PC-3 (cell line): ENCODE data around the gene PCGF2. TPM values are rescaled to one million over a fixed set of nuclear protein-coding genes. Genes with fewer than 3 reads are reported as not detected.
A peak's percentile ranks its signal among the peaks of the same experiment; 100 is the strongest.

ENCODE experiments used
- ATAC-seq: fragments of 200-7000 bp; cut with Tn5 transposase; 2 replicates; pipeline ENCODE4 v1.9.1; 2020; ENCODE audit warnings: mild to moderate bottlenecking, moderate library complexity
- BruUV-seq: library from RNA; stranded (reverse); fragments of 400-500 nt; replicated peaks from 2 replicates; lab custom pipeline; 2021; lab: Mats Ljungman, UMichigan
- CTCF ChIA-PET: fragments of 300-600 bp; sonication (Branson Sonifier 250); formaldehyde crosslinking; loops from one replicate; lab custom pipeline; 2022; ENCODE audit warnings: antibody characterized with exemption; lab: Charles Lee
- POLR2A ChIA-PET: fragments of 300-600 bp; sonication (Branson Sonifier 250); formaldehyde crosslinking; loops from one replicate; lab custom pipeline; 2022; ENCODE audit warnings: antibody characterized with exemption; ENCODE audit not compliant: unreplicated experiment; lab: Charles Lee
- DNase-seq: peaks from one replicate; pipeline ENCODE4 v3.0.0-alpha.2; 2015
- H2AFZ ChIP-seq: fragments of 300-600 bp; sonication (generic); 2 replicates; pipeline ENCODE4 v1.6.0; 2016; ENCODE audit warnings: antibody characterized with exemption, low read length
- H3F3A ChIP-seq: fragments of 300-600 bp; sonication (generic); one replicate; pipeline ENCODE4 v1.6.0; 2017; ENCODE audit warnings: antibody characterized with exemption, low read length, control low read depth, mild to moderate bottlenecking; ENCODE audit not compliant: unreplicated experiment
- H3K27ac ChIP-seq: fragments of 300-600 bp; sonication (generic); 2 replicates; pipeline ENCODE4 v1.5.1; 2016; ENCODE audit warnings: mild to moderate bottlenecking, low read length
- H3K27me3 ChIP-seq: fragments of 300-600 bp; sonication (generic); 2 replicates; pipeline ENCODE4 v1.6.1; 2016; ENCODE audit warnings: low read length, mixed read lengths
- H3K36me3 ChIP-seq: fragments of 300-600 bp; sonication (generic); 2 replicates; pipeline ENCODE4 v1.6.1; 2016; ENCODE audit warnings: low read depth, mixed run types, low read length, mixed read lengths
- H3K4me1 ChIP-seq: fragments of 300-600 bp; sonication (generic); 2 replicates; pipeline ENCODE4 v1.5.1; 2016; ENCODE audit warnings: low read length; ENCODE audit not compliant: insufficient read depth
- H3K4me2 ChIP-seq: fragments of 300-600 bp; sonication (generic); 2 replicates; pipeline ENCODE4 v1.6.0; 2016; ENCODE audit warnings: low read length
- H3K4me3 ChIP-seq: fragments of 300-600 bp; sonication (generic); 2 replicates; pipeline ENCODE4 v1.5.1; 2016; ENCODE audit warnings: mild to moderate bottlenecking, low read length, mixed read lengths
- H3K79me2 ChIP-seq: fragments of 300-600 bp; sonication (generic); 2 replicates; pipeline ENCODE4 v1.6.1; 2017; ENCODE audit warnings: low read length, mixed read lengths
- H3K9ac ChIP-seq: fragments of 300-600 bp; sonication (generic); 2 replicates; pipeline ENCODE4 v1.6.0; 2016; ENCODE audit warnings: mild to moderate bottlenecking, low read length
- H3K9me2 ChIP-seq: fragments of 300-600 bp; sonication (generic); replicated peaks from 2 replicates; pipeline ENCODE4 v1.6.1; 2016; ENCODE audit warnings: mixed run types, low read length, mixed read lengths
- H3K9me3 ChIP-seq: fragments of 300-600 bp; sonication (generic); 2 replicates; pipeline ENCODE4 v1.6.1; 2016; ENCODE audit warnings: low read length, mixed read lengths
- H4K20me1 ChIP-seq: fragments of 300-600 bp; sonication (generic); 2 replicates; pipeline ENCODE4 v1.6.1; 2016; ENCODE audit warnings: low read length, mixed read lengths
- CTCF ChIP-seq: fragments of 300-600 bp; sonication (generic); conservative IDR thresholded peaks from 2 replicates; pipeline ENCODE4 v1.5.1; 2017; ENCODE audit warnings: antibody characterized with exemption, low read depth, mild to moderate bottlenecking, low read length
- EZH2 ChIP-seq: fragments of 300-600 bp; sonication (generic); IDR thresholded peaks from one replicate; pipeline ENCODE4 v1.6.1; 2017; ENCODE audit warnings: antibody characterized with exemption, mild to moderate bottlenecking, low read length; ENCODE audit not compliant: unreplicated experiment
- EZH2phosphoT487 ChIP-seq: fragments of 300-600 bp; sonication (generic); IDR thresholded peaks from 2 replicates; pipeline ENCODE4 v1.6.1; 2018; ENCODE audit warnings: mild to moderate bottlenecking, antibody characterized with exemption, low read length, borderline replicate concordance
- intact Hi-C: fragments of 100-400 bp; cut with micrococcal nuclease; formaldehyde crosslinking; loops from 2 replicates; pipeline ENCODE4 v1.9.0; 2023
- total RNA-seq: library from RNA; depleted of rRNA; stranded (reverse); fragments of >200 nt; gene quantifications from 2 replicates; pipeline ENCODE4 v1.2.3, GENCODE V29; 2014

PCGF2 gene
- total RNA-seq, 1 experiment from 2014 or later, result 14.1 TPM

- ChIA-PET CTCF (no interaction called here), POLR2A (no interaction called here)
Measured at GRCh38 chr17:38766341-38766740, 18.2 kb upstream of the PCGF2 start.

GRCh38 chr17:38762231-38762630 is 14.1 kb upstream of the PCGF2 start:
- Histone ChIP-seq H2AFZ (no peak overlapping the region), H3K4me1 (no peaks in the 10 kb centered on the region), H3K79me2 (no peaks in the 10 kb centered on the region), H3K9ac (no peak overlapping the region), H3K9me3 (no peaks in the 10 kb centered on the region), H3K27ac (no peak overlapping the region), H3K36me3 (peaks cover 21% of the 10 kb centered on the region; the same call in 1 of the 2 replicates), H3K27me3 (no peaks in the 10 kb centered on the region), H3F3A (no peaks in the 10 kb centered on the region), H3K9me2 (no peaks in the 10 kb centered on the region), H3K4me3 (no peak overlapping the region), H4K20me1 (no peaks in the 10 kb centered on the region), H3K4me2 (no peak overlapping the region)
- ATAC-seq, result no peak
- POLR2A ChIA-PET, result no interaction called here
- no peak for DNase-seq
- CTCF ChIA-PET, result no interaction called here
- TF ChIP-seq EZH2 (no peak), EZH2phosphoT487 (no peak), CTCF (no peak)
- intact Hi-C loops, result no loop called here
- BruUV-seq, result no TSS peak

More at GRCh38 chr17:38766341-38766740, 18.2 kb upstream of the PCGF2 start:
- Histone ChIP-seq H3K4me2 (no peak overlapping the region), H3K4me3 (no peak overlapping the region), H4K20me1 (no peaks in the 10 kb centered on the region), H3K4me1 (no peaks in the 10 kb centered on the region), H3F3A (no peaks in the 10 kb centered on the region), H3K79me2 (no peaks in the 10 kb centered on the region), H3K9me3 (no peaks in the 10 kb centered on the region), H3K36me3 (peaks cover 12% of the 10 kb centered on the region; the same call in 1 of the 2 replicates), H3K27ac (no peak overlapping the region), H3K9me2 (no peaks in the 10 kb centered on the region), H3K27me3 (no peaks in the 10 kb centered on the region), H2AFZ (no peak overlapping the region), H3K9ac (no peak overlapping the region)
- ATAC-seq, result no peak
- intact Hi-C loops, result no loop called here
- BruUV-seq, result TSS peak; percentile 7
- no peak for DNase-seq
- no peak for TF ChIP-seq CTCF
- no peak for TF ChIP-seq EZH2
- TF ChIP-seq EZH2phosphoT487, result no peak

- DNase-seq (peak; percentile 34), ATAC-seq (peak; percentile 15; the same call in 1 of the 2 replicates)
- Histone ChIP-seq H3F3A (no peaks in the 10 kb centered on the region), H3K9me3 (no peaks in the 10 kb centered on the region), H3K27ac (no peak overlapping the region), H3K4me2 (no peak overlapping the region), H2AFZ (no peak overlapping the region), H3K9ac (no peak overlapping the region), H3K4me3 (no peak overlapping the region), H3K79me2 (no peaks in the 10 kb centered on the region), H3K4me1 (no peaks in the 10 kb centered on the region), H3K27me3 (no peaks in the 10 kb centered on the region), H4K20me1 (no peaks in the 10 kb centered on the region), H3K9me2 (no peaks in the 10 kb centered on the region), H3K36me3 (peaks cover 21% of the 10 kb centered on the region; the same call in 1 of the 2 replicates)
- TF ChIP-seq CTCF, result peak; percentile 58
- TF ChIP-seq EZH2, result no peak
- ChIA-PET POLR2A (no interaction called here), CTCF (no interaction called here)
- no TSS peak for BruUV-seq
- intact Hi-C loops, result no loop called here
Measured at GRCh38 chr17:38761612-38762011, 13.5 kb upstream of the PCGF2 start.
